Renal cortex interstitium (tissue), 11 donors: ENCODE results near the gene OVAAL. TPM values are rescaled to one million over a fixed set of nuclear protein-coding genes. Genes with fewer than 3 reads are reported as not detected.

Source experiments
- DNase-seq, 11 donors: peaks; one replicate each; pipeline ENCODE4 v3.0.0-alpha.2; 2013; ENCODE audit warnings: low read depth in 9 of 11, low spot score in 4 of 11; ENCODE audit errors: extremely low read depth in 1 of 11
- polyA plus RNA-seq, 3 donors: library from polyadenylated mRNA; unstranded; fragments of 120-200 nt; gene quantifications; one replicate each; pipeline ENCODE4 v1.2.1, GENCODE V29; 2013; ENCODE audit not compliant: insufficient read length in 3 of 3

The OVAAL gene
- polyA plus RNA-seq, 3 donors, result not detected

- DNase-seq, result no peak
Observed at GRCh38 chr1:180595966-180596365, 37.2 kb downstream of the OVAAL start.

- no peak for DNase-seq
Observed at GRCh38 chr1:180597520-180597919, 38.8 kb downstream of the OVAAL start.

GRCh38 chr1:180598333-180598974 is 39.7 kb downstream of the OVAAL start:
- peak in 6 of 11 donors; percentile 25 to 77 (median 48) for DNase-seq

- DNase-seq, result no peak
Observed at GRCh38 chr1:180600343-180600742, 41.6 kb downstream of the OVAAL start.

GRCh38 chr1:180601512-180601911 is 42.7 kb downstream of the OVAAL start:
- DNase-seq, result no peak

- DNase-seq, result no peak
Observed at GRCh38 chr1:180603223-180603849, 44.6 kb downstream of the OVAAL start.

- DNase-seq, result no peak
Observed at GRCh38 chr1:180603850-180604226, 45.1 kb downstream of the OVAAL start.

- DNase-seq, result no peak
Observed at GRCh38 chr1:180606155-180606554, 47.4 kb downstream of the OVAAL start.

- DNase-seq, result no peak
Observed at GRCh38 chr1:180609643-180610555, 51.1 kb downstream of the OVAAL start.

- DNase-seq, result no peak
Observed at GRCh38 chr1:180610556-180611015, 51.8 kb downstream of the OVAAL start.

- no peak for DNase-seq
Observed at GRCh38 chr1:180611016-180611930, 52.5 kb downstream of the OVAAL start.

- DNase-seq, result no peak
Observed at GRCh38 chr1:180612632-180613031, 53.9 kb downstream of the OVAAL start.

- DNase-seq, result no peak
Observed at GRCh38 chr1:180614730-180615129, 56.0 kb downstream of the OVAAL start.

- no peak for DNase-seq
Observed at GRCh38 chr1:180615493-180616290, 56.9 kb downstream of the OVAAL start.
